Ovary (tissue), 9 donors: ENCODE data around the gene VAV2. TPM values are rescaled to one million over a fixed set of nuclear protein-coding genes. Genes with fewer than 3 reads are reported as not detected.

ENCODE experiments used
- DNase-seq, 5 donors: peaks; one replicate each; pipeline ENCODE4 v3.0.0-alpha.2; 2019 to 2020
- H3K27ac ChIP-seq, 2 donors: fragments of 200-600 bp; one replicate each; pipeline versions ENCODE4 v1.5.1 to v1.8.0; 2019 to 2022
- H3K27me3 ChIP-seq: fragments of 200-600 bp; one replicate; pipeline ENCODE4 v1.8.0; 2022
- H3K36me3 ChIP-seq: fragments of 200-600 bp; sonication (generic); one replicate; pipeline ENCODE4 v1.5.1; 2019
- H3K4me1 ChIP-seq: one replicate; pipeline ENCODE4 v1.8.1; 2013; ENCODE audit warnings: mild to moderate bottlenecking, moderate library complexity; ENCODE audit not compliant: insufficient read depth
- H3K4me3 ChIP-seq: fragments of 200-600 bp; sonication (generic); one replicate; pipeline ENCODE4 v1.5.1; 2017
- H3K9me3 ChIP-seq, 2 donors: fragments of 200-600 bp in 1 of 2; sonication (generic) in 1 of 2; one replicate each; pipeline versions ENCODE4 v1.5.1 to v1.8.1; 2013 to 2019; ENCODE audit warnings: mild to moderate bottlenecking in 1 of 2, moderate library complexity in 1 of 2
- CTCF ChIP-seq, 3 donors: fragments of 450-650 bp in 2 of 3; fragments of 200-600 bp in 1 of 3; IDR thresholded peaks; one replicate each; pipeline versions ENCODE4 v1.5.1 to v1.8.0; 2016 to 2022; ENCODE audit warnings: antibody characterized with exemption in 3 of 3, mild to moderate bottlenecking in 1 of 3
- EP300 ChIP-seq: sonication (generic); formaldehyde crosslinking; IDR thresholded peaks from one replicate; pipeline ENCODE4 v1.6.1; 2017; ENCODE audit warnings: antibody characterized with exemption
- POLR2A ChIP-seq: fragments of 450-650 bp; IDR thresholded peaks from one replicate; pipeline ENCODE4 v1.6.1; 2017; ENCODE audit warnings: antibody characterized with exemption, mild to moderate bottlenecking, moderate library complexity
- WGBS, 3 donors: extraction: QIAGEN DNeasy Blood & Tissue Kit in 1 of 3; methylation state at CpG; one replicate each; pipeline versions ENCODE4 v1.1.5 to v1.1.7; 2013 to 2017; 5-methylcytosine and 5-hydroxymethylcytosine counted together
- intact Hi-C, 4 donors: fragments of 100-400 bp; cut with DNase I; formaldehyde crosslinking; loops; one replicate each; pipeline versions ENCODE4 v1.11.0 to v1.15.1; 2022 to 2023
- polyA plus RNA-seq, 2 donors: library from polyadenylated mRNA; stranded (reverse); fragments of 200-250 nt in 1 of 2; fragments of 350-450 nt in 1 of 2; fragmentation: Illumina TruSeq in 1 of 2; extraction: RNeasy Lipid Tissue Mini Kit (QIAGEN cat#74804) in 1 of 2; gene quantifications; one replicate each; pipeline ENCODE4 v1.2.3, GENCODE V29; 2013 to 2014
- total RNA-seq, 7 donors: library from RNA; depleted of rRNA in 2 of 7; stranded (reverse); fragments of >200 nt in 2 of 7; fragmentation: NEBNext Ultra II Directional in 3 of 7; extraction: Animal tissue kit (Norgen Biotek cat#: 25700) in 3 of 7; gene quantifications; one replicate each; pipeline versions ENCODE4 v1.1.0 to v1.2.4, GENCODE V29; 2016 to 2023
- donor health status: DM: no; HTN: no; CAD: no; lungs with moderate emphysema.
- donor health status: DM: no; HTN: no; CAD: no.
- donor health status: Bipolar disorder and iron deficiency.
- donor health status: DM: yes; HTN: yes; CAD: no.
- donor health status: DM: no; HTN: no; CAD: no.
- donor health status: DM: yes; HTN: yes; CAD: no.

VAV2 gene
- total and polyA plus RNA-seq, 9 donors, result 3.7 to 14.1 (median 7.8) TPM

- intact Hi-C loops, result no loop called here
- TF ChIP-seq CTCF (IDR thresholded peaks at IDR 0.05) (no peak), POLR2A (no peak)
- Histone ChIP-seq H3K4me3 (no peak overlapping the region), H3K27me3 (no peaks in the 10 kb centered on the region), H3K36me3 (no peaks in the 10 kb centered on the region), H3K9me3 (no peaks in the 10 kb centered on the region), H3K27ac (no peak overlapping the region), H3K4me1 (peaks cover 5% of the 10 kb centered on the region)
- 86 to 91% (median 90%) methylated on average over 11 of the region's 11 CpGs for WGBS, 3 donors
- no peak for DNase-seq
These were observed 112.5 kb downstream of the VAV2 start for GRCh38 chr9:133879615-133880014.

GRCh38 chr9:133878402-133878801 is 113.7 kb downstream of the VAV2 start:
- 91 to 95% (median 95%) methylated on average over 11 to 13 of the region's 13 CpGs for WGBS, 3 donors
- no peak overlapping the region for H3K4me3 ChIP-seq
- no peak for DNase-seq
- peaks cover 5% of the 10 kb centered on the region for H3K4me1 ChIP-seq
- intact Hi-C loops, result no loop called here
- H3K27ac ChIP-seq, result no peak overlapping the region
- no peaks in the 10 kb centered on the region for H3K9me3 ChIP-seq
- no peaks in the 10 kb centered on the region for H3K27me3 ChIP-seq
- TF ChIP-seq POLR2A (no peak), CTCF (IDR thresholded peaks at IDR 0.05) (no peak), EP300 (no peak)
- H3K36me3 ChIP-seq, result no peaks in the 10 kb centered on the region

- 93 to 95% (median 93%) methylated on average over 17 of the region's 17 CpGs for WGBS, 3 donors
- H3K4me3 ChIP-seq, result no peak overlapping the region
- H3K27me3 ChIP-seq, result no peaks in the 10 kb centered on the region
- no peak overlapping the region for H3K27ac ChIP-seq
- no peak for DNase-seq
- peaks cover 5% of the 10 kb centered on the region for H3K4me1 ChIP-seq
- H3K36me3 ChIP-seq, result no peaks in the 10 kb centered on the region
- intact Hi-C loops, result no loop called here
- H3K9me3 ChIP-seq, result no peaks in the 10 kb centered on the region
- no peak for TF ChIP-seq CTCF (IDR thresholded peaks at IDR 0.05)
- TF ChIP-seq EP300, result no peak
- TF ChIP-seq POLR2A, result no peak
These were observed 114.2 kb downstream of the VAV2 start for GRCh38 chr9:133877967-133878366.

- Histone ChIP-seq H3K36me3 (no peaks in the 10 kb centered on the region), H3K4me3 (no peak overlapping the region), H3K9me3 (no peaks in the 10 kb centered on the region), H3K4me1 (peaks cover 5% of the 10 kb centered on the region), H3K27me3 (no peaks in the 10 kb centered on the region), H3K27ac (no peak overlapping the region)
- TF ChIP-seq POLR2A (no peak), EP300 (no peak), CTCF (IDR thresholded peaks at IDR 0.05) (no peak)
- no peak for DNase-seq
- intact Hi-C loops, result no loop called here
- WGBS, 3 donors, result 88 to 91% (median 88%) methylated on average over 5 of the region's 5 CpGs
These were observed 114.8 kb downstream of the VAV2 start for GRCh38 chr9:133877327-133877726.

DNA sequence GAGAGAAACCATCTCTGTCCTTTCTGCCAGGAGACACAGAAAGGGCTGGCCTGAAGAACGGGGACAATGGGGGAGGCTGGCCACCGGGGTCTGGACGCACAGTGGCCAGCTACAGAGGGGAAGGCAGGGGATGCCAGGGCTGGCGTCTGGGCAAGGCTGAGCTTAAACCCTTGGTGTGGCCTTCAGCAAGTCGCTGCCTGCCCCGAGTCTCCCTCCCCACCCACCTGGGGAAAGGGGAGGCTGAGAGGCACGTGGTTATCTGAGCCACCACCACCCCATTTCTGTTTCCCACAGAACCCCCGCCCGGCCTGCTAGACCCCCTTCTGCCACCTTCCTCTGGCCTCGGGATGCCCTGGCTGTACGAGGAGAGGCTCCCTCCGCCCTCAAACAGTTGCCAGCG is 115.3 kb downstream of the VAV2 start:
- WGBS, 3 donors, result 88 to 91% (median 90%) methylated on average over 13 of the region's 13 CpGs
- Histone ChIP-seq H3K36me3 (no peaks in the 10 kb centered on the region), H3K4me3 (no peak overlapping the region), H3K27me3 (no peaks in the 10 kb centered on the region), H3K9me3 (no peaks in the 10 kb centered on the region), H3K4me1 (peaks cover 5% of the 10 kb centered on the region), H3K27ac (no peak overlapping the region)
- intact Hi-C loops, result no loop called here
- no peak for DNase-seq
- TF ChIP-seq POLR2A (no peak), CTCF (IDR thresholded peaks at IDR 0.05) (no peak), EP300 (no peak)
